Fibroblast of pulmonary artery (primary cell): ENCODE results near the gene TMEM143.

Experiments used
- DNase-seq: peaks from one replicate; pipeline ENCODE4 v3.0.0-alpha.2; 2010; ENCODE audit warnings: low read depth
- H3K4me3 ChIP-seq: replicated peaks from 2 replicates; pipeline ENCODE4 v1.5.1; 2011; ENCODE audit warnings: low read depth, mild to moderate bottlenecking, control low read depth, low read length, moderate library complexity
- CTCF ChIP-seq: IDR thresholded peaks from 2 replicates; pipeline ENCODE4 v1.5.1; 2011; ENCODE audit warnings: mild to moderate bottlenecking, control low read depth, low read length, inconsistent platforms; ENCODE audit errors: missing control alignments

TMEM143 gene

GRCh38 chr19:48346191-48346590, 17.5 kb downstream of the TMEM143 start:
- H3K4me3 ChIP-seq: no peak overlapping the region
- DNase-seq: no peak
- TF ChIP-seq CTCF: no peak

- no peak for TF ChIP-seq CTCF
- H3K4me3 ChIP-seq: no peak overlapping the region
- DNase-seq: no peak
Measured at GRCh38 chr19:48344892-48345291, 18.8 kb downstream of the TMEM143 start.

- no peak overlapping the region for H3K4me3 ChIP-seq
- TF ChIP-seq CTCF: no peak
- peak; percentile 56 for DNase-seq
Measured at GRCh38 chr19:48342841-48343540, 20.7 kb downstream of the TMEM143 start.

- TF ChIP-seq CTCF: no peak
- no peak overlapping the region for H3K4me3 ChIP-seq
- DNase-seq: no peak
Measured at GRCh38 chr19:48342414-48342738, 21.4 kb downstream of the TMEM143 start.

GRCh38 chr19:48341515-48342413, 22.0 kb downstream of the TMEM143 start:
- no peak overlapping the region for H3K4me3 ChIP-seq
- no peak for DNase-seq
- no peak for TF ChIP-seq CTCF

- H3K4me3 ChIP-seq: no peak overlapping the region
- TF ChIP-seq CTCF: no peak
- peak; percentile 51 for DNase-seq
Measured at GRCh38 chr19:48340995-48341394, 22.7 kb downstream of the TMEM143 start.
